Endothelial cell (in vitro differentiated cells): Measurements from ENCODE around the gene TOMM20. TPM values are rescaled to one million over a fixed set of nuclear protein-coding genes. Genes with fewer than 3 reads are reported as not detected.

Source experiments
- DNase-seq: peaks from one replicate; pipeline ENCODE4 v3.0.0; 2021; ENCODE audit warnings: low spot score
- H3K27ac Mint-ChIP-seq: one replicate; pipeline ENCODE4 v1.8.0; 2021; ENCODE audit warnings: mixed read lengths, inconsistent platforms; ENCODE audit not compliant: unreplicated experiment
- H3K27me3 Mint-ChIP-seq: one replicate; pipeline ENCODE4 v1.8.0; 2021; ENCODE audit warnings: mild to moderate bottlenecking, moderate library complexity, mixed read lengths, inconsistent platforms; ENCODE audit not compliant: unreplicated experiment
- H3K36me3 Mint-ChIP-seq: one replicate; pipeline ENCODE4 v1.8.0; 2021; ENCODE audit warnings: mild to moderate bottlenecking, low read depth, mixed read lengths, inconsistent platforms; ENCODE audit not compliant: unreplicated experiment
- H3K4me1 Mint-ChIP-seq: one replicate; pipeline ENCODE4 v1.8.0; 2021; ENCODE audit warnings: mild to moderate bottlenecking, mixed read lengths, inconsistent platforms; ENCODE audit not compliant: unreplicated experiment
- H3K4me3 Mint-ChIP-seq: one replicate; pipeline ENCODE4 v1.8.0; 2021; ENCODE audit warnings: mild to moderate bottlenecking, mixed read lengths, inconsistent platforms; ENCODE audit not compliant: unreplicated experiment
- H3K9me3 Mint-ChIP-seq: one replicate; pipeline ENCODE4 v1.8.0; 2021; ENCODE audit warnings: mixed read lengths, inconsistent platforms; ENCODE audit not compliant: unreplicated experiment
- total RNA-seq: library from RNA; stranded (reverse); fragmentation: NEBNext Ultra II Directional; extraction: Animal tissue kit (Norgen Biotek cat#: 25700); gene quantifications from one replicate; pipeline ENCODE4 v1.2.1, GENCODE V29; 2021; ENCODE audit not compliant: unreplicated experiment
- TF ChIP-seq, protein P1 (sequence below): fragments of 200-600 bp; sonication (generic); IDR thresholded peaks from one replicate; pipeline ENCODE4 v1.5.0; 2021; ENCODE audit warnings: antibody characterized with exemption; ENCODE audit not compliant: unreplicated experiment

Gene TOMM20
- total RNA-seq, 1 donor from 2014 or later, result 105 TPM

DNA sequence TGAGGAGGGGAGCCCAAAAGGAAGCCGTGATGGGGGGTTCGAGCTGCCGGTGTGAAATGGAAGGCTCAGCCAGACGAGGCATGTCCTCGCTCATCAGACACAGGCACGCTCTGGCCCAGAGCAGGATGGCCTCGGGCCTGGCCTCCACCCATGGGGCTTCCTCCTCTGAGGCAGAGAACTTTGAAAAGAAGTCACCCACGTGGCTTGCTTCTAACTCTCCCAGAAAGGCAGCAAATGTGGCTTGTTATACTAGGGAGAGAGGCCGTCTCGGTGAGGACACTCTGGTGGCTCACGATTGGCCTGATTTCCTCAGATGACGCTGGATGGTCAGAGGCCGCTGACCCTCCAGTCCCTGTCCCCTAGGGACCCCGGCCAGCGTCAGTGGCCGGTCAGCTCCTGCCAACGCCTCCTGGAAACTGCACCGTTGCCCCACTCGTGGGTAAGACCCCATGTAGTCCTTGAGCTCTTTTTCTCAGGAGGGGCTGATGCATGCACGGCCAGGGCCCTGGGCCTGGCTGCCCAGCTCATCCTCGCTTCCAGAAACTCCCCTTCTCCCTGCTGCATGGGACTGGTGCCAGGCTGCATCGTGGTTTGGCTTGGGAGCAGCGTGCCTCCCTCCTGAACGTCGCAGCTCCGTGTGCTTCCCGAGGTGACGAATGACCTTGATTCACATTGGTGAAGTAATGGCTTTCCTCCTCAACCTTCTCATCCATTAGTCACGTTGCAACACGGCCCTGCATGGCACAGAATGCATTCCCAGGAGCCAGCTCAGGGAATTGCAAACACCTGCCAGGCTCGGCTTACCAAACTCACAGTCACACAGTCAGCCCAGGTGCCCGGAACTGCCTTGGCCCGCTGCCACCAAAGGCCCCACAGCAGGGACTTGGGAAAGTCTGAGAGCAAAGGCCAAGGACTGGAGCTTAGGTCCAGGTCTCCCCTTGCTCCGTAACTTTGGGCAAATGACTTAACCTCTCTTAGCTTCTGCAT lies 58.8 kb downstream of the TOMM20 start:
- H3K4me3 Mint-ChIP-seq, result no peak overlapping the region
- TF ChIP-seq, protein P1, sequence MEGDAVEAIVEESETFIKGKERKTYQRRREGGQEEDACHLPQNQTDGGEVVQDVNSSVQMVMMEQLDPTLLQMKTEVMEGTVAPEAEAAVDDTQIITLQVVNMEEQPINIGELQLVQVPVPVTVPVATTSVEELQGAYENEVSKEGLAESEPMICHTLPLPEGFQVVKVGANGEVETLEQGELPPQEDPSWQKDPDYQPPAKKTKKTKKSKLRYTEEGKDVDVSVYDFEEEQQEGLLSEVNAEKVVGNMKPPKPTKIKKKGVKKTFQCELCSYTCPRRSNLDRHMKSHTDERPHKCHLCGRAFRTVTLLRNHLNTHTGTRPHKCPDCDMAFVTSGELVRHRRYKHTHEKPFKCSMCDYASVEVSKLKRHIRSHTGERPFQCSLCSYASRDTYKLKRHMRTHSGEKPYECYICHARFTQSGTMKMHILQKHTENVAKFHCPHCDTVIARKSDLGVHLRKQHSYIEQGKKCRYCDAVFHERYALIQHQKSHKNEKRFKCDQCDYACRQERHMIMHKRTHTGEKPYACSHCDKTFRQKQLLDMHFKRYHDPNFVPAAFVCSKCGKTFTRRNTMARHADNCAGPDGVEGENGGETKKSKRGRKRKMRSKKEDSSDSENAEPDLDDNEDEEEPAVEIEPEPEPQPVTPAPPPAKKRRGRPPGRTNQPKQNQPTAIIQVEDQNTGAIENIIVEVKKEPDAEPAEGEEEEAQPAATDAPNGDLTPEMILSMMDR, result no peak
- no peaks in the 10 kb centered on the region for H3K9me3 Mint-ChIP-seq
- H3K27me3 Mint-ChIP-seq, result peaks cover 4% of the 10 kb centered on the region
- peaks cover 21% of the 10 kb centered on the region for H3K4me1 Mint-ChIP-seq
- H3K36me3 Mint-ChIP-seq, result no peaks in the 10 kb centered on the region
- DNase-seq, result no peak
- H3K27ac Mint-ChIP-seq, result no peak overlapping the region

DNA sequence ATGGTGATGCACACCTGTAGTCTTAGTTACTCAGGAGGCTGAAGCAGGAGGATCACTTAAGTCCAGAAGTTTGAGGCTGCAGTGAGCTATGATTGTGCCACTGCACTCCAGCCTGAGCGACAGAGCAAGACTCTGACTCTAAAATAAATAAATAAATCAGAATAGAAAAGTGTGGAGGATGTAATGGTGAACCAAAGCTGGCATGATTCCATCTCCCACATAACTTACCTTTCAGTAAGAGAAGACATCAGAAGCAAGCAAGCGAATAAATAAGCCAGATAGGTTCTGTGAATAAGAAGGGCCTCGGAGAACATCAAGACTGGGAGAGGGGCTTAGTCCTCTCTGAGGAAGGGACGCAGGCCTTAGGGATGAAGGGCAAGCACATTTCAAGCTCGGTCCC lies 59.5 kb downstream of the TOMM20 start:
- Mint-ChIP-seq H3K4me3 (no peak overlapping the region), H3K27ac (no peak overlapping the region), H3K36me3 (no peaks in the 10 kb centered on the region), H3K9me3 (no peaks in the 10 kb centered on the region), H3K4me1 (peaks cover 14% of the 10 kb centered on the region), H3K27me3 (peaks cover 4% of the 10 kb centered on the region)
- DNase-seq, result no peak
- TF ChIP-seq, protein P1, result no peak

DNA sequence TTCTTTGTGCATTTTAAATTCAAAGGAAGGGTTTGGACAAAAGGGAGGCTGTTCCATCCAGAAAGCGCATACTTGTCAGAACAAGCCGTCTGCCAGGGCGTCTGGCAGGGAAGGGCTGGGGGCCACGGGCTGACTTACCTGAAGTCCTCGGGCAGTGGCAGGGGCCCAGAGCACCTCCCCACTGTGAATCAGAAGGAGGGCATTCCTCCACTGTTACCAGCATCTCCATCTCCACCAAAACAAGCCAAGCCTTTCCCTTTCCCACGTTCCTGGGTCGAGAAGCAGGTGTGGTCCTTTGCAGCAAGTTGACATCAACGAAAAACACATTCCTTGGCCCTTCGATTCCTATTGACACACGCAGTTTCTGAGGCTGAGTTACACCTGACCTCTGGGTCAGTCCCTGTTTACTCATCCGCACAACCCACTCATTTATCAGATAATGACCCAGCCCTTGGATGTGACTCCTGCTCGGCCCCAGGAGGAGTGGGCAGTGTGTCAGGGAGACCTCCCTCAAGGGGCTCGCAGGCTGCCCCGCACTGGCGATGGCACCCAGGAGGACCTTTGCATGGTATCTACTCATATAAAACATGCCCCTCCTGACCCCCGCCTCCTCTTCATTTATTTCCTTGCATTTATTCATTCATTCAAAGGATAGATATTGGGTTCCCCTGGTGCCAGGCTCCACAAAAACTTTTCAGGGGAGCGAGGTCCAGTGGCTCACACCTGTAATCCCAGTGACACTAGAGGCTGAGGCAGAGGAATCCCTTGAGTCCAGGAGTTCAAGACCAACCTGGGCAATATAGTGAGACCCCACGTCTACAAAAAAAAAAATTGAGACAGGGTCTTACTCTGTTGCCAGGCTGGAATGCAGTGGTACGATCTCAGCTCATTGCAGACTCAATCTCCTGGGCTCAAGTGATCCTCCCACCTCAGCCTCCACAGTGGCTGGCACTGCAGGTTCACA lies 60.2 kb downstream of the TOMM20 start:
- Mint-ChIP-seq H3K9me3 (no peaks in the 10 kb centered on the region), H3K27ac (no peak overlapping the region), H3K4me1 (peaks cover 15% of the 10 kb centered on the region), H3K4me3 (no peak overlapping the region), H3K27me3 (peaks cover 4% of the 10 kb centered on the region), H3K36me3 (no peaks in the 10 kb centered on the region)
- TF ChIP-seq, protein P1, result no peak
- no peak for DNase-seq

DNA sequence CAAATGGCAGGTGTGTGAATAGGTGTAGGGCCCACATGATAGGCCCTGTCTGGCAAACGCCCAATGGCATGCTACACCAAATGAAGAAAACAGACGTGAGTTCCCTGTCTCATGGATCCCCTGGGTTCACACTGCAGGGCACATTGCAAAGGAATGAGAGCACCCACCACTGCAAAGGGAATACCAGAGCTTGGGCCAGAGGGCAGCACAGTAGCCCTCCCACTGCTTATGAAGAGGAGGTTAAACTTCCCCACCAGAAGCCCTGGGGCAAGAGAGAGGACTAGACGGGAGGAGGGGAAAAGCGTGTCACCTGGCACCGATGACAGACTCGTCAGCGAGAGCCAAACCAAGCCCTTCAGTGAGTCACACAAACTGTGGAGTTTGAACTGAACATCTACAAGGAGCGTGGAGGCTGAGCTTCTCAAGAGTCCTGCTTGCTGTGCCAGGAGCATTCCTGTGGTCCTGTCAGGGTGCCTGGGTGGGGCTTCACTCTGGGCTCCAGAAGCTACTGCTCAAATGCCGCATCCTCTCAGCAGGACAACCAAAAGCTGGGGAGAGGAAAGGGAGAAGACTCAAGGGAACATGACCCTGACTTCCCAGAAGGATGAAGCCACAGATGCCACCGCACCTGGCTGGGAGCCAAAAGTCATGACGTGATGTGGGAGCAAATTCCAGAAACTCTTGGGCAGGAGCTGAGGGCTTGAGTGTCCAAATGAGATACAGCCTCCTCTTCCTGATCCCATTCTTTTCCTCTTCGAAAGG lies 61.1 kb downstream of the TOMM20 start:
- no peaks in the 10 kb centered on the region for H3K9me3 Mint-ChIP-seq
- no peak overlapping the region for H3K27ac Mint-ChIP-seq
- H3K4me1 Mint-ChIP-seq, result peaks cover 21% of the 10 kb centered on the region
- no peaks in the 10 kb centered on the region for H3K36me3 Mint-ChIP-seq
- no peak for DNase-seq
- no peak overlapping the region for H3K4me3 Mint-ChIP-seq
- peaks cover 4% of the 10 kb centered on the region for H3K27me3 Mint-ChIP-seq
- TF ChIP-seq, protein P1, result no peak
